IMR-90 (cell line): ENCODE results near the gene CCDC170. TPM values are rescaled to one million over a fixed set of nuclear protein-coding genes. Genes with fewer than 3 reads are reported as not detected.

Source experiments
- ATAC-seq: fragments of 200-7000 bp; cut with Tn5 transposase; 2 replicates; pipeline ENCODE4 v1.9.1; 2020; ENCODE audit warnings: low read depth, mild to moderate bottlenecking, moderate library complexity
- BruUV-seq: library from RNA; stranded (reverse); fragments of 400-500 nt; replicated peaks from 2 replicates; lab custom pipeline; 2021; lab: Mats Ljungman, UMichigan
- CTCF ChIA-PET: fragments of 300-600 bp; formaldehyde crosslinking; extraction: SDS; loops from one replicate; lab custom pipeline; 2021; ENCODE audit warnings: antibody characterized with exemption; lab: Yijun Ruan, JAX
- POLR2A ChIA-PET: fragments of 300-600 bp; sonication (Branson Sonifier 250); formaldehyde crosslinking; loops from one replicate; lab custom pipeline; 2022; ENCODE audit warnings: antibody characterized with exemption; ENCODE audit not compliant: unreplicated experiment; lab: Charles Lee
- DNase-seq: peaks from one replicate; pipeline ENCODE4 v3.0.0; 2013
- H2AFZ ChIP-seq: replicated peaks from 2 replicates; pipeline ENCODE3; 2013; ENCODE audit warnings: low read length, mild to moderate bottlenecking; ENCODE audit not compliant: poor library complexity
- H2AK5ac ChIP-seq: 2 replicates; pipeline ENCODE4 v1.6.1; 2013; ENCODE audit warnings: low read depth, low read length, inconsistent platforms
- H2AK9ac ChIP-seq: replicated peaks from 2 replicates; pipeline ENCODE3; 2013; ENCODE audit warnings: mild to moderate bottlenecking, low read depth, low read length, moderate library complexity; ENCODE audit not compliant: poor library complexity
- H2BK120ac ChIP-seq: 2 replicates; pipeline ENCODE4 v1.6.1; 2013; ENCODE audit warnings: low read depth, low read length, inconsistent platforms
- H2BK15ac ChIP-seq: 3 replicates; pipeline ENCODE4 v1.6.1; 2013; ENCODE audit warnings: low read depth, low read length, inconsistent platforms
- H2BK20ac ChIP-seq: 2 replicates; pipeline ENCODE4 v1.6.1; 2013; ENCODE audit warnings: low read depth, mild to moderate bottlenecking, inconsistent platforms, low read length, moderate library complexity
- H2BK5ac ChIP-seq: 2 replicates; pipeline ENCODE4 v1.6.1; 2013; ENCODE audit warnings: mild to moderate bottlenecking, low read depth, low read length, inconsistent platforms; ENCODE audit not compliant: poor library complexity, severe bottlenecking
- H3K14ac ChIP-seq: replicated peaks from 2 replicates; pipeline ENCODE4 v1.6.1; 2013; ENCODE audit warnings: low read depth, low read length, inconsistent platforms
- H3K18ac ChIP-seq: 2 replicates; pipeline ENCODE4 v1.6.1; 2013; ENCODE audit warnings: low read depth, low read length, control low read depth
- H3K23ac ChIP-seq: 2 replicates; pipeline ENCODE4 v1.6.1; 2013; ENCODE audit warnings: low read depth, low read length, inconsistent platforms
- H3K27ac ChIP-seq: 2 replicates; pipeline ENCODE4 v1.5.1; 2013; ENCODE audit warnings: mild to moderate bottlenecking, control low read depth, low read length; ENCODE audit not compliant: insufficient read depth
- H3K27me3 ChIP-seq: 2 replicates; pipeline ENCODE4 v1.6.1; 2013; ENCODE audit warnings: low read length; ENCODE audit not compliant: control insufficient read depth, insufficient read depth
- H3K36me3 ChIP-seq: 2 replicates; pipeline ENCODE4 v1.6.1; 2013; ENCODE audit warnings: low read length, mixed read lengths; ENCODE audit not compliant: control insufficient read depth, insufficient read depth
- H3K4ac ChIP-seq: 2 replicates; pipeline ENCODE4 v1.6.1; 2013; ENCODE audit warnings: low read depth, low read length, inconsistent platforms
- H3K4me1 ChIP-seq: 2 replicates; pipeline ENCODE4 v1.6.1; 2013; ENCODE audit warnings: low read length, mixed read lengths; ENCODE audit not compliant: control insufficient read depth, insufficient read depth
- H3K4me2 ChIP-seq: 2 replicates; pipeline ENCODE4 v1.6.1; 2013; ENCODE audit warnings: low read depth, mild to moderate bottlenecking, control low read depth, low read length, moderate library complexity
- H3K4me3 ChIP-seq: 2 replicates; pipeline ENCODE4 v1.5.1; 2013; ENCODE audit warnings: low read depth, mild to moderate bottlenecking, control low read depth, low read length, moderate library complexity; ENCODE audit not compliant: insufficient read depth
- H3K56ac ChIP-seq: 2 replicates; pipeline ENCODE4 v1.6.1; 2013; ENCODE audit warnings: low read length, inconsistent platforms; ENCODE audit not compliant: insufficient read depth; ENCODE audit errors: extremely low read depth
- H3K79me1 ChIP-seq, 2 experiments: 2 replicates each; pipeline ENCODE4 v1.6.1; 2013; ENCODE audit warnings: low read length in 2 of 2, inconsistent platforms in 1 of 2, low read depth in 1 of 2
- H3K9ac ChIP-seq: 2 replicates; pipeline ENCODE4 v1.6.1; 2013; ENCODE audit warnings: low read depth, low read length, control low read depth
- H3K9me1 ChIP-seq: 2 replicates; pipeline ENCODE4 v1.6.1; 2013; ENCODE audit warnings: low read length, inconsistent platforms; ENCODE audit not compliant: insufficient read depth
- H3K9me3 ChIP-seq: 2 replicates; pipeline ENCODE4 v1.6.1; 2013; ENCODE audit warnings: low read length; ENCODE audit not compliant: control insufficient read depth, insufficient read depth
- H4K20me1 ChIP-seq: 2 replicates; pipeline ENCODE4 v1.6.1; 2013; ENCODE audit warnings: low read length, inconsistent platforms; ENCODE audit not compliant: insufficient read depth
- H4K5ac ChIP-seq: 2 replicates; pipeline ENCODE4 v1.6.1; 2013; ENCODE audit warnings: mild to moderate bottlenecking, low read depth, low read length, control low read depth
- H4K8ac ChIP-seq, 2 experiments: 2 replicates each; pipeline ENCODE4 v1.6.1; 2013; ENCODE audit warnings: low read depth in 2 of 2, low read length in 2 of 2, control low read depth in 1 of 2, inconsistent platforms in 1 of 2
- H4K91ac ChIP-seq: 2 replicates; pipeline ENCODE4 v1.6.1; 2013; ENCODE audit warnings: low read depth, low read length, inconsistent platforms; ENCODE audit not compliant: insufficient read depth
- FOS ChIP-seq: fragments of 150-350 bp; IDR thresholded peaks from 2 replicates; pipeline ENCODE4 v1.6.1; 2016; ENCODE audit warnings: low read depth, low read length
- RAD21 ChIP-seq: IDR thresholded peaks from 2 replicates; pipeline ENCODE4 v1.6.1; 2012; ENCODE audit warnings: low read length, improper control_type of control experiment
- WGBS, 2 experiments: methylation state at CpG; one replicate each; pipeline versions ENCODE4 v1.1.5 to v1.1.7; 2013; ENCODE audit warnings: missing lambda C conversion rate in 2 of 2; ENCODE audit not compliant: insufficient read length in 1 of 2; ENCODE audit errors: extremely low coverage in 2 of 2; 5-methylcytosine and 5-hydroxymethylcytosine counted together
- dilution Hi-C: fragments of 300-500 bp; cut with HindIII; formaldehyde crosslinking; loops from one replicate; pipeline ENCODE4 v1.14.3; 2018; ENCODE audit warnings: low sequenced_read_pairs; ENCODE audit not compliant: unreplicated experiment
- in situ Hi-C: fragments of 300-500 bp; cut with MboI; formaldehyde crosslinking; loops from 3 replicates; pipeline ENCODE4 v1.14.3; 2019; ENCODE audit warnings: low sequenced_read_pairs, inconsistent platforms, mixed read lengths
- intact Hi-C: fragments of 100-400 bp; cut with micrococcal nuclease; formaldehyde crosslinking; loops from 2 replicates; pipeline ENCODE4 v1.10.0; 2022
- polyA plus RNA-seq, 3 experiments: library from polyadenylated mRNA; depleted of rRNA; stranded (reverse); fragments of >200 nt; gene quantifications; 2 replicates each; pipeline ENCODE4 v1.2.3, GENCODE V29; 2012; ENCODE audit warnings: low replicate concordance in 1 of 3
- total RNA-seq: library from RNA; depleted of rRNA; stranded (reverse); fragments of >200 nt; gene quantifications from 2 replicates; pipeline ENCODE4 v1.2.3, GENCODE V29; 2012
- TF ChIP-seq, protein P1 (sequence below): fragments of 150-350 bp; IDR thresholded peaks from 2 replicates; pipeline ENCODE4 v1.6.1; 2017; ENCODE audit warnings: mild to moderate bottlenecking, antibody characterized with exemption, low read length, low read depth

CCDC170 gene
- total and polyA plus RNA-seq, 2 of the 4 experiments (the other 2 are of a cell fraction) = 0.12 to 0.54 TPM

DNA sequence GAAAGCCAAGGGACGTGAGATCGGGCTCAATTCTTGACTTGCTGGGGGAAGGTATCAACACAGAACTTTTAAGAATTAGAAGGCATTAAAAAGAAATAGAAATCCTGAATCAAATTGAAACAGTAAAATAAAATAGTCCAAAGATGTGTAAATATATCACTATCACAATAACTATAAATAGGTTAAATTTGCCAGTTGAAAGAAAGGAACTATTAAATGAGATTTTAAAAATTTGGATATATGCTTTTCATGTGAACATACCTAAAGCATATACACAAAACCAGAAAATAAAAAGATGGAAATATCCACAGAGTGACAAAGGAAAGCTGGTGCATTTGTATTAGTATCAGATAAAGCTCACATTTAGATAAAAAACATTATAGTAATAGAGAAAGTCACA lies 161.3 kb downstream of the CCDC170 start:
- no CpG with 5 or more reads among the region's 2 CpGs for WGBS, 2 experiments
- Histone ChIP-seq H3K23ac (no peak overlapping the region), H2BK15ac (no peak overlapping the region), H3K9me3 (no peaks in the 10 kb centered on the region), H3K4me3 (no peak overlapping the region), H3K4ac (no peak overlapping the region), H3K9me1 (no peaks in the 10 kb centered on the region), H3K4me2 (no peak overlapping the region), H3K36me3 (no peaks in the 10 kb centered on the region), H3K27ac (no peak overlapping the region), H4K5ac (no peak overlapping the region), H4K91ac (no peak overlapping the region), H3K79me1 (no peaks in the 10 kb centered on the region), H2AK5ac (no peak overlapping the region), H2AFZ (no peak overlapping the region), H4K20me1 (no peaks in the 10 kb centered on the region), H2BK20ac (no peak overlapping the region), H2BK120ac (no peak overlapping the region), H3K4me1 (no peaks in the 10 kb centered on the region), H3K14ac (no peak overlapping the region), H4K8ac (no peak overlapping the region), H3K27me3 (no peaks in the 10 kb centered on the region), H2BK5ac (no peak overlapping the region), H3K18ac (no peak overlapping the region), H3K9ac (no peak overlapping the region), H2AK9ac (no peak overlapping the region), H3K56ac (no peak overlapping the region)
- POLR2A ChIA-PET = no interaction called here
- BruUV-seq = no TSS peak
- dilution Hi-C loops (no loop called here), in situ Hi-C loops (no loop called here), intact Hi-C loops (no loop called here)
- no peak for TF ChIP-seq FOS
- TF ChIP-seq RAD21 = no peak
- TF ChIP-seq, protein P1, sequence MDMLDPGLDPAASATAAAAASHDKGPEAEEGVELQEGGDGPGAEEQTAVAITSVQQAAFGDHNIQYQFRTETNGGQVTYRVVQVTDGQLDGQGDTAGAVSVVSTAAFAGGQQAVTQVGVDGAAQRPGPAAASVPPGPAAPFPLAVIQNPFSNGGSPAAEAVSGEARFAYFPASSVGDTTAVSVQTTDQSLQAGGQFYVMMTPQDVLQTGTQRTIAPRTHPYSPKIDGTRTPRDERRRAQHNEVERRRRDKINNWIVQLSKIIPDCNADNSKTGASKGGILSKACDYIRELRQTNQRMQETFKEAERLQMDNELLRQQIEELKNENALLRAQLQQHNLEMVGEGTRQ = no peak
- DNase-seq (no peak), ATAC-seq (no peak)
- CTCF ChIA-PET = no interaction called here
